Ovary (tissue), 9 donors: ENCODE data around the gene SLC26A3. TPM values are rescaled to one million over a fixed set of nuclear protein-coding genes. Genes with fewer than 3 reads are reported as not detected.

ENCODE experiments used
- DNase-seq, 5 donors: peaks; one replicate each; pipeline ENCODE4 v3.0.0-alpha.2; 2019 to 2020
- H3K27ac ChIP-seq, 2 donors: fragments of 200-600 bp; one replicate each; pipeline versions ENCODE4 v1.5.1 to v1.8.0; 2019 to 2022
- H3K27me3 ChIP-seq: fragments of 200-600 bp; one replicate; pipeline ENCODE4 v1.8.0; 2022
- H3K36me3 ChIP-seq: fragments of 200-600 bp; sonication (generic); one replicate; pipeline ENCODE4 v1.5.1; 2019
- H3K4me1 ChIP-seq: one replicate; pipeline ENCODE4 v1.8.1; 2013; ENCODE audit warnings: mild to moderate bottlenecking, moderate library complexity; ENCODE audit not compliant: insufficient read depth
- H3K4me3 ChIP-seq: fragments of 200-600 bp; sonication (generic); one replicate; pipeline ENCODE4 v1.5.1; 2017
- H3K9me3 ChIP-seq, 2 donors: fragments of 200-600 bp in 1 of 2; sonication (generic) in 1 of 2; one replicate each; pipeline versions ENCODE4 v1.5.1 to v1.8.1; 2013 to 2019; ENCODE audit warnings: mild to moderate bottlenecking in 1 of 2, moderate library complexity in 1 of 2
- CTCF ChIP-seq, 3 donors: fragments of 450-650 bp in 2 of 3; fragments of 200-600 bp in 1 of 3; IDR thresholded peaks; one replicate each; pipeline versions ENCODE4 v1.5.1 to v1.8.0; 2016 to 2022; ENCODE audit warnings: antibody characterized with exemption in 3 of 3, mild to moderate bottlenecking in 1 of 3
- EP300 ChIP-seq: sonication (generic); formaldehyde crosslinking; IDR thresholded peaks from one replicate; pipeline ENCODE4 v1.6.1; 2017; ENCODE audit warnings: antibody characterized with exemption
- POLR2A ChIP-seq: fragments of 450-650 bp; IDR thresholded peaks from one replicate; pipeline ENCODE4 v1.6.1; 2017; ENCODE audit warnings: antibody characterized with exemption, mild to moderate bottlenecking, moderate library complexity
- WGBS, 3 donors: extraction: QIAGEN DNeasy Blood & Tissue Kit in 1 of 3; methylation state at CpG; one replicate each; pipeline versions ENCODE4 v1.1.5 to v1.1.7; 2013 to 2017; 5-methylcytosine and 5-hydroxymethylcytosine counted together
- intact Hi-C, 4 donors: fragments of 100-400 bp; cut with DNase I; formaldehyde crosslinking; loops; one replicate each; pipeline versions ENCODE4 v1.11.0 to v1.15.1; 2022 to 2023
- polyA plus RNA-seq, 2 donors: library from polyadenylated mRNA; stranded (reverse); fragments of 200-250 nt in 1 of 2; fragments of 350-450 nt in 1 of 2; fragmentation: Illumina TruSeq in 1 of 2; extraction: RNeasy Lipid Tissue Mini Kit (QIAGEN cat#74804) in 1 of 2; gene quantifications; one replicate each; pipeline ENCODE4 v1.2.3, GENCODE V29; 2013 to 2014
- total RNA-seq, 7 donors: library from RNA; depleted of rRNA in 2 of 7; stranded (reverse); fragments of >200 nt in 2 of 7; fragmentation: NEBNext Ultra II Directional in 3 of 7; extraction: Animal tissue kit (Norgen Biotek cat#: 25700) in 3 of 7; gene quantifications; one replicate each; pipeline versions ENCODE4 v1.1.0 to v1.2.4, GENCODE V29; 2016 to 2023
- donor health status: DM: no; HTN: no; CAD: no; lungs with moderate emphysema.
- donor health status: DM: no; HTN: no; CAD: no.
- donor health status: Bipolar disorder and iron deficiency.
- donor health status: DM: yes; HTN: yes; CAD: no.
- donor health status: DM: no; HTN: no; CAD: no.
- donor health status: DM: yes; HTN: yes; CAD: no.

Gene SLC26A3
- total and polyA plus RNA-seq, 9 donors, result 0.06 to 1.9 (median 0.38) TPM; not detected in 3

GRCh38 chr7:107833684-107834106 lies 30.7 kb upstream of the SLC26A3 start:
- no peak for TF ChIP-seq EP300
- no peak for TF ChIP-seq CTCF (IDR thresholded peaks at IDR 0.05)
- TF ChIP-seq POLR2A, result no peak
- Histone ChIP-seq H3K36me3 (no peaks in the 10 kb centered on the region), H3K9me3 (no peaks in the 10 kb centered on the region), H3K4me3 (no peak overlapping the region), H3K27me3 (no peaks in the 10 kb centered on the region), H3K27ac (no peak overlapping the region), H3K4me1 (peaks cover 3% of the 10 kb centered on the region)
- no peak for DNase-seq
- 85 to 86% (median 86%) methylated on average over 7 of the region's 7 CpGs for WGBS, 3 donors
- intact Hi-C loops, result no loop called here

GRCh38 chr7:107830420-107830819 lies 27.4 kb upstream of the SLC26A3 start:
- Histone ChIP-seq H3K27me3 (no peaks in the 10 kb centered on the region), H3K27ac (no peak overlapping the region), H3K4me3 (no peak overlapping the region), H3K4me1 (no peaks in the 10 kb centered on the region), H3K36me3 (no peaks in the 10 kb centered on the region), H3K9me3 (no peaks in the 10 kb centered on the region)
- TF ChIP-seq CTCF (IDR thresholded peaks at IDR 0.05) (no peak), POLR2A (no peak), EP300 (no peak)
- intact Hi-C loops, result no loop called here
- 81 to 92% (median 85%) methylated on average over 3 of the region's 3 CpGs for WGBS, 3 donors
- no peak for DNase-seq

GRCh38 chr7:107828540-107828939 lies 25.5 kb upstream of the SLC26A3 start:
- 68 to 79% (median 70%) methylated on average over 4 of the region's 4 CpGs for WGBS, 3 donors
- intact Hi-C loops, result no loop called here
- no peaks in the 10 kb centered on the region for H3K36me3 ChIP-seq
- H3K4me1 ChIP-seq, result no peaks in the 10 kb centered on the region
- TF ChIP-seq CTCF (IDR thresholded peaks at IDR 0.05) (no peak), EP300 (no peak), POLR2A (no peak)
- no peak for DNase-seq
- H3K27ac ChIP-seq, result no peak overlapping the region
- H3K27me3 ChIP-seq, result no peaks in the 10 kb centered on the region
- no peaks in the 10 kb centered on the region for H3K9me3 ChIP-seq
- no peak overlapping the region for H3K4me3 ChIP-seq

- H3K27me3 ChIP-seq, result no peaks in the 10 kb centered on the region
- intact Hi-C loops, result no loop called here
- no peaks in the 10 kb centered on the region for H3K9me3 ChIP-seq
- no peak overlapping the region for H3K27ac ChIP-seq
- no peak overlapping the region for H3K4me3 ChIP-seq
- no peaks in the 10 kb centered on the region for H3K36me3 ChIP-seq
- H3K4me1 ChIP-seq, result no peaks in the 10 kb centered on the region
- no peak for TF ChIP-seq EP300
- TF ChIP-seq POLR2A, result no peak
- no peak for TF ChIP-seq CTCF (IDR thresholded peaks at IDR 0.05)
- DNase-seq, result no peak
- WGBS, 3 donors, result 65 to 82% (median 65%) methylated on average over 2 of the region's 2 CpGs
Measured at GRCh38 chr7:107827501-107827900, 24.5 kb upstream of the SLC26A3 start.

GRCh38 chr7:107826451-107826850 lies 23.4 kb upstream of the SLC26A3 start:
- no peak for DNase-seq
- TF ChIP-seq EP300, result no peak
- TF ChIP-seq POLR2A, result no peak
- TF ChIP-seq CTCF (IDR thresholded peaks at IDR 0.05), result no peak
- Histone ChIP-seq H3K4me3 (no peak overlapping the region), H3K27ac (no peak overlapping the region), H3K27me3 (no peaks in the 10 kb centered on the region), H3K36me3 (no peaks in the 10 kb centered on the region), H3K4me1 (no peaks in the 10 kb centered on the region), H3K9me3 (no peaks in the 10 kb centered on the region)
- intact Hi-C loops, result no loop called here
- 80 to 84% (median 81%) methylated on average over 2 of the region's 2 CpGs for WGBS, 3 donors
